HEK293T (cell line): ENCODE data around the gene NCF4.

Source experiments
- CTCF ChIA-PET: fragments of 350-600 bp; formaldehyde crosslinking; extraction: SDS; loops from one replicate; lab custom pipeline; 2021; ENCODE audit warnings: antibody characterized with exemption, inconsistent platforms; lab: Yijun Ruan, JAX
- POLR2A ChIA-PET: fragments of 350-600 bp; formaldehyde crosslinking; extraction: SDS; loops from one replicate; lab custom pipeline; 2020; ENCODE audit warnings: antibody characterized with exemption, inconsistent platforms; lab: Yijun Ruan, JAX
- DNase-seq: peaks from one replicate; pipeline ENCODE4 v3.0.0; 2012; ENCODE audit warnings: mixed read lengths; ENCODE audit errors: extremely low spot score
- ARNT ChIP-seq: fragments of 450-650 bp; IDR thresholded peaks from 2 replicates; pipeline ENCODE4 v1.6.1; 2017; ENCODE audit warnings: mild to moderate bottlenecking
- BHLHE40 ChIP-seq: fragments of 450-650 bp; IDR thresholded peaks from 2 replicates; pipeline ENCODE4 v1.6.1; 2016; ENCODE audit warnings: mild to moderate bottlenecking, moderate library complexity, borderline replicate concordance
- CTBP1 ChIP-seq: fragments of 450-650 bp; IDR thresholded peaks from 2 replicates; pipeline ENCODE4 v1.6.1; 2016; ENCODE audit warnings: borderline replicate concordance
- ELF4 ChIP-seq: fragments of 450-650 bp; IDR thresholded peaks from 2 replicates; pipeline ENCODE4 v1.6.1; 2017; ENCODE audit warnings: antibody characterized with exemption
- FOXA1 ChIP-seq: fragments of 450-650 bp; IDR thresholded peaks from 2 replicates; pipeline ENCODE4 v1.6.1; 2016; ENCODE audit warnings: mild to moderate bottlenecking
- FOXK2 ChIP-seq: fragments of 450-650 bp; IDR thresholded peaks from 2 replicates; pipeline ENCODE4 v1.6.1; 2016; ENCODE audit warnings: mild to moderate bottlenecking
- FOXM1 ChIP-seq: fragments of 450-650 bp; IDR thresholded peaks from 2 replicates; pipeline ENCODE4 v1.6.1; 2017; ENCODE audit warnings: mild to moderate bottlenecking, borderline replicate concordance
- HDGF ChIP-seq: fragments of 450-650 bp; IDR thresholded peaks from 2 replicates; pipeline ENCODE4 v1.6.1; 2017; ENCODE audit warnings: antibody characterized with exemption, borderline replicate concordance
- L3MBTL2 ChIP-seq: fragments of 450-650 bp; conservative IDR thresholded peaks from 2 replicates; pipeline ENCODE4 v1.6.1; 2016; ENCODE audit warnings: mild to moderate bottlenecking
- LEF1 ChIP-seq: fragments of 450-650 bp; IDR thresholded peaks from 2 replicates; pipeline ENCODE4 v1.6.1; 2017; ENCODE audit warnings: mild to moderate bottlenecking, borderline replicate concordance
- NFRKB ChIP-seq: fragments of 450-650 bp; IDR thresholded peaks from 2 replicates; pipeline ENCODE4 v1.6.1; 2016; ENCODE audit warnings: mild to moderate bottlenecking, moderate library complexity
- SP1 ChIP-seq: fragments of 450-650 bp; IDR thresholded peaks from 2 replicates; pipeline ENCODE4 v1.6.1; 2017
- SUZ12 ChIP-seq: fragments of 450-650 bp; IDR thresholded peaks from 2 replicates; pipeline ENCODE4 v1.6.1; 2016; ENCODE audit warnings: mild to moderate bottlenecking
- TARDBP ChIP-seq: fragments of 450-650 bp; IDR thresholded peaks from 2 replicates; pipeline ENCODE4 v1.6.1; 2016
- ZNF384 ChIP-seq: fragments of 450-650 bp; IDR thresholded peaks from 2 replicates; pipeline ENCODE4 v1.6.1; 2016
- TF ChIP-seq, protein P1 (sequence below): fragments of 450-650 bp; IDR thresholded peaks from 2 replicates; pipeline ENCODE4 v1.6.1; 2016

NCF4 gene

DNA sequence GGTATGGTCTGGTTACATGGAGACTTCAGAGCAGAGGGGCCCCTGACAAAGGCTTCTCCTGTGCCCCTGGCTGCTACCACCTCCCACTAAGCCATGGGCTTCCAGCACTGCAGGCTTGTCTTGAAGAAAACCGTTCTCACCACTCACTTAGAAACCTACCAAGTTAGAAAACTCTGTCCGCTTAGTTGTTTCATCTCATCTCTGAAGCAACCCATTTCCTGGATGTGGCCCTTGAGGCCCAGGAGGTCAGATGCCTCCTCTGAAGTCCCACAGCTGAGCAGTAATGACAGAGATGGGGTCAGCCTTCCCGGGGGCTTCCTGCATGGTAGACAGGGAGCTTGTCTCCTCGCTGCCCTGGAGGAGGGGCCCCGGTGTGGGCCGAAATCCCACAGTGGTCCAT, 65.5 kb downstream of the NCF4 start:
- no peak for TF ChIP-seq BHLHE40
- TF ChIP-seq ZNF384, result no peak
- TF ChIP-seq L3MBTL2, result no peak
- no peak for TF ChIP-seq FOXA1
- TF ChIP-seq SP1, result no peak
- no peak for TF ChIP-seq CTBP1
- TF ChIP-seq FOXK2, result no peak
- TF ChIP-seq ARNT, result no peak
- TF ChIP-seq LEF1, result no peak
- no peak for TF ChIP-seq SUZ12
- ChIA-PET POLR2A (no interaction called here), CTCF (no interaction called here)
- no peak for DNase-seq

DNA sequence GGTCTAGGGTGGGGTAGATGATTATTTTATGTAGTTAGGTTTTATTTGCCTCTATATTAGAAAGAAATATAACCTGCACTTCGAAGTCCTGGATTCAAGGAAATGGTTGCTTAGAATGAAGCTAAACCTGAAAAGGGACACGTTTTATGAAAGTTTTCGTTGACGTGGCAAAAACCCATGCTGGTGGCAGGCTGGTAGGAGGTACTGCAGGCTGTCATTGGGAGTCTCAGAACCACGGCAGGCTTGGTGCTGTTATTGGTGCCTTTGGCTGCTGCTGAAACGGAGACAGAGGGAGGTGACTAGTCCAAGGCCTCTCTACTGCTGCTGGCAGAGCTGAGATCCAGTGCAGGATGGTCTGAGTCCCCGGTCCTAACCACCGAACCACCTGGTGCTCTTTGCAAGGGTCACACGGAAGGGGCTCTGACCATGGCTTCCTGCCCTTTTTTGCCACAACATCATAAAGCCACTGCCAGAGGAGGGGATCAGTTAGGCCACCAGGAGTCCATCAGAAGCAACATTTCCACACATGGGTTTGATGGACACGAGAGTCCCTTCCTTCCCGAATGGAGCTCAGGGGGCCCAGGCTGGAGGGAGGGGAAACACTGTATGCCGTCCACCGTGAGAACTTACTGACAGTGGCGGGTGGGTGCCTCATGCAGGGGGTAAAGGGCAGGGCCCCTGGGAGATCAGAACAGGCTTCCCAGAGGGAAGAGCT, 66.1 kb downstream of the NCF4 start:
- ChIA-PET POLR2A (no interaction called here), CTCF (no interaction called here)
- DNase-seq, result no peak
- TF ChIP-seq FOXM1, result no peak
- TF ChIP-seq ELF4, result no peak
- TF ChIP-seq NFRKB, result no peak
- TF ChIP-seq ZNF384, result no peak
- TF ChIP-seq, protein P1, sequence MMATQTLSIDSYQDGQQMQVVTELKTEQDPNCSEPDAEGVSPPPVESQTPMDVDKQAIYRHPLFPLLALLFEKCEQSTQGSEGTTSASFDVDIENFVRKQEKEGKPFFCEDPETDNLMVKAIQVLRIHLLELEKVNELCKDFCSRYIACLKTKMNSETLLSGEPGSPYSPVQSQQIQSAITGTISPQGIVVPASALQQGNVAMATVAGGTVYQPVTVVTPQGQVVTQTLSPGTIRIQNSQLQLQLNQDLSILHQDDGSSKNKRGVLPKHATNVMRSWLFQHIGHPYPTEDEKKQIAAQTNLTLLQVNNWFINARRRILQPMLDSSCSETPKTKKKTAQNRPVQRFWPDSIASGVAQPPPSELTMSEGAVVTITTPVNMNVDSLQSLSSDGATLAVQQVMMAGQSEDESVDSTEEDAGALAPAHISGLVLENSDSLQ, result no peak
- no peak for TF ChIP-seq FOXA1
- no peak for TF ChIP-seq L3MBTL2
- no peak for TF ChIP-seq LEF1
- no peak for TF ChIP-seq SUZ12
- no peak for TF ChIP-seq SP1
- no peak for TF ChIP-seq TARDBP
- no peak for TF ChIP-seq FOXK2
- TF ChIP-seq CTBP1, result no peak
- no peak for TF ChIP-seq HDGF
- no peak for TF ChIP-seq BHLHE40
- no peak for TF ChIP-seq ARNT
